Lower leg skin (tissue), 3 donors: ENCODE data around the gene TMEM9.

Experiments
- POLR2A ChIP-seq, 2 donors: fragments of 450-650 bp; IDR thresholded peaks; one replicate each; pipeline ENCODE4 v1.6.1; 2016 to 2017; ENCODE audit warnings: antibody characterized with exemption in 2 of 2, mild to moderate bottlenecking in 1 of 2, moderate library complexity in 1 of 2
- TF ChIP-seq, protein P1 (sequence below), 3 donors: fragments of 450-650 bp; IDR thresholded peaks; one replicate each; pipeline ENCODE4 v1.5.1; 2016; ENCODE audit warnings: antibody characterized with exemption in 3 of 3, mild to moderate bottlenecking in 3 of 3, moderate library complexity in 2 of 3

- TF ChIP-seq, protein P1, sequence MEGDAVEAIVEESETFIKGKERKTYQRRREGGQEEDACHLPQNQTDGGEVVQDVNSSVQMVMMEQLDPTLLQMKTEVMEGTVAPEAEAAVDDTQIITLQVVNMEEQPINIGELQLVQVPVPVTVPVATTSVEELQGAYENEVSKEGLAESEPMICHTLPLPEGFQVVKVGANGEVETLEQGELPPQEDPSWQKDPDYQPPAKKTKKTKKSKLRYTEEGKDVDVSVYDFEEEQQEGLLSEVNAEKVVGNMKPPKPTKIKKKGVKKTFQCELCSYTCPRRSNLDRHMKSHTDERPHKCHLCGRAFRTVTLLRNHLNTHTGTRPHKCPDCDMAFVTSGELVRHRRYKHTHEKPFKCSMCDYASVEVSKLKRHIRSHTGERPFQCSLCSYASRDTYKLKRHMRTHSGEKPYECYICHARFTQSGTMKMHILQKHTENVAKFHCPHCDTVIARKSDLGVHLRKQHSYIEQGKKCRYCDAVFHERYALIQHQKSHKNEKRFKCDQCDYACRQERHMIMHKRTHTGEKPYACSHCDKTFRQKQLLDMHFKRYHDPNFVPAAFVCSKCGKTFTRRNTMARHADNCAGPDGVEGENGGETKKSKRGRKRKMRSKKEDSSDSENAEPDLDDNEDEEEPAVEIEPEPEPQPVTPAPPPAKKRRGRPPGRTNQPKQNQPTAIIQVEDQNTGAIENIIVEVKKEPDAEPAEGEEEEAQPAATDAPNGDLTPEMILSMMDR (IDR thresholded peaks at IDR 0.05): no peak
- TF ChIP-seq POLR2A (IDR thresholded peaks at IDR 0.05): no peak
Observed at GRCh38 chr1:201186192-201186591, 31.9 kb upstream of the TMEM9 start.
